Activated CD8-positive, alpha-beta memory T cell treated with anti-CD3 and anti-CD28 coated beads for 1 hour (primary cell): ENCODE results near the gene AHCTF1.
"Not testable (repeated sequence)": the region's sequence is repeated elsewhere in the genome, so short reads cannot be mapped to it uniquely, and the experiment has no call there.

Experiments used
- DNase-seq, 2 donors: peaks; one replicate each; pipeline ENCODE4 v3.0.0-alpha.2; 2020; ENCODE audit warnings: low read depth in 1 of 2; ENCODE audit errors: extremely low read depth in 1 of 2

The AHCTF1 gene

GRCh38 chr1:246919902-246920301 is 11.8 kb downstream of the AHCTF1 start:
- DNase-seq: no peak

GRCh38 chr1:246916026-246916923 is 15.5 kb downstream of the AHCTF1 start:
- not testable (repeated sequence) for DNase-seq

- no peak for DNase-seq
Observed at GRCh38 chr1:246907472-246907871, 24.3 kb downstream of the AHCTF1 start.

GRCh38 chr1:246906833-246907232 is 24.9 kb downstream of the AHCTF1 start:
- DNase-seq: no peak

- no peak for DNase-seq
Observed at GRCh38 chr1:246901874-246902273, 29.9 kb downstream of the AHCTF1 start.

GRCh38 chr1:246897302-246897701 is 34.4 kb downstream of the AHCTF1 start:
- DNase-seq: no peak

GRCh38 chr1:246893191-246893939 is 38.4 kb downstream of the AHCTF1 start:
- DNase-seq: no peak

GRCh38 chr1:246891105-246891504 is 40.6 kb downstream of the AHCTF1 start:
- no peak for DNase-seq

- no peak for DNase-seq
Observed at GRCh38 chr1:246888522-246888921, 43.2 kb downstream of the AHCTF1 start.

- DNase-seq: not testable (repeated sequence)
Observed at GRCh38 chr1:246885389-246885788, 46.4 kb downstream of the AHCTF1 start.

GRCh38 chr1:246878551-246878950 is 53.2 kb downstream of the AHCTF1 start:
- no peak for DNase-seq

GRCh38 chr1:246876431-246876830 is 55.3 kb downstream of the AHCTF1 start:
- DNase-seq: no peak

- DNase-seq: no peak
Observed at GRCh38 chr1:246875041-246876026, 56.4 kb downstream of the AHCTF1 start.

GRCh38 chr1:246865921-246866320 is 65.8 kb downstream of the AHCTF1 start:
- DNase-seq: no peak

GRCh38 chr1:246863791-246864190 is 68.0 kb downstream of the AHCTF1 start:
- DNase-seq: not testable (repeated sequence)

- no peak for DNase-seq
Observed at GRCh38 chr1:246860401-246860800, 71.3 kb downstream of the AHCTF1 start.

GRCh38 chr1:246856371-246856770 is 75.4 kb downstream of the AHCTF1 start:
- no peak for DNase-seq

GRCh38 chr1:246850640-246851039 is 81.1 kb downstream of the AHCTF1 start:
- not testable (repeated sequence) for DNase-seq

GRCh38 chr1:246843876-246844275 is 87.9 kb downstream of the AHCTF1 start:
- DNase-seq: no peak

GRCh38 chr1:246840761-246841160 is 91.0 kb downstream of the AHCTF1 start:
- not testable (repeated sequence) for DNase-seq

GRCh38 chr1:246838118-246838456 is 93.7 kb downstream of the AHCTF1 start:
- no peak for DNase-seq
